ENCODE data around the gene SAMD1. TPM values are rescaled to one million over a fixed set of nuclear protein-coding genes. Genes with fewer than 3 reads are reported as not detected.

SAMD1 gene
- total RNA-seq, 1 donor: 23.3 TPM

DNA sequence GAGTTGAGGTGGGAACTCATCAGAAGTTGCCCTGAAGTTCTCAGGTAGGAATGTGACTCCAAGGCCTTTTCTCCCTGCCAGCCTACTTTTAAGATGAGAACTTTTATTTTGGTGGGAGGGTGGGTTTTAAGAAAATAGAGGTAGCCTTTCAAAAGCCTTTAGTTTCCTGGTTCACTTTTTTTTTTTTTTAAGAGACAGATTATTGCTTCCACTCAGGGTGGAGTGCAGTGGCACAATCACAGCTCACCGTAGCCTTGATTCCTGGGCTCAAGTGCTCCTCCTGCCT, 7.9 kb downstream of the SAMD1 start:
- DNase-seq (ENCODE audit: low read depth): no peak
- peak overlapping the region; percentile 86 for H3K4me3 ChIP-seq (ENCODE audit: low read depth, low read length)
- TF ChIP-seq, protein P1, sequence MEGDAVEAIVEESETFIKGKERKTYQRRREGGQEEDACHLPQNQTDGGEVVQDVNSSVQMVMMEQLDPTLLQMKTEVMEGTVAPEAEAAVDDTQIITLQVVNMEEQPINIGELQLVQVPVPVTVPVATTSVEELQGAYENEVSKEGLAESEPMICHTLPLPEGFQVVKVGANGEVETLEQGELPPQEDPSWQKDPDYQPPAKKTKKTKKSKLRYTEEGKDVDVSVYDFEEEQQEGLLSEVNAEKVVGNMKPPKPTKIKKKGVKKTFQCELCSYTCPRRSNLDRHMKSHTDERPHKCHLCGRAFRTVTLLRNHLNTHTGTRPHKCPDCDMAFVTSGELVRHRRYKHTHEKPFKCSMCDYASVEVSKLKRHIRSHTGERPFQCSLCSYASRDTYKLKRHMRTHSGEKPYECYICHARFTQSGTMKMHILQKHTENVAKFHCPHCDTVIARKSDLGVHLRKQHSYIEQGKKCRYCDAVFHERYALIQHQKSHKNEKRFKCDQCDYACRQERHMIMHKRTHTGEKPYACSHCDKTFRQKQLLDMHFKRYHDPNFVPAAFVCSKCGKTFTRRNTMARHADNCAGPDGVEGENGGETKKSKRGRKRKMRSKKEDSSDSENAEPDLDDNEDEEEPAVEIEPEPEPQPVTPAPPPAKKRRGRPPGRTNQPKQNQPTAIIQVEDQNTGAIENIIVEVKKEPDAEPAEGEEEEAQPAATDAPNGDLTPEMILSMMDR (IDR thresholded peaks at IDR 0.05; ENCODE audit: insufficient read depth, low read depth, low read length): no peak

DNA sequence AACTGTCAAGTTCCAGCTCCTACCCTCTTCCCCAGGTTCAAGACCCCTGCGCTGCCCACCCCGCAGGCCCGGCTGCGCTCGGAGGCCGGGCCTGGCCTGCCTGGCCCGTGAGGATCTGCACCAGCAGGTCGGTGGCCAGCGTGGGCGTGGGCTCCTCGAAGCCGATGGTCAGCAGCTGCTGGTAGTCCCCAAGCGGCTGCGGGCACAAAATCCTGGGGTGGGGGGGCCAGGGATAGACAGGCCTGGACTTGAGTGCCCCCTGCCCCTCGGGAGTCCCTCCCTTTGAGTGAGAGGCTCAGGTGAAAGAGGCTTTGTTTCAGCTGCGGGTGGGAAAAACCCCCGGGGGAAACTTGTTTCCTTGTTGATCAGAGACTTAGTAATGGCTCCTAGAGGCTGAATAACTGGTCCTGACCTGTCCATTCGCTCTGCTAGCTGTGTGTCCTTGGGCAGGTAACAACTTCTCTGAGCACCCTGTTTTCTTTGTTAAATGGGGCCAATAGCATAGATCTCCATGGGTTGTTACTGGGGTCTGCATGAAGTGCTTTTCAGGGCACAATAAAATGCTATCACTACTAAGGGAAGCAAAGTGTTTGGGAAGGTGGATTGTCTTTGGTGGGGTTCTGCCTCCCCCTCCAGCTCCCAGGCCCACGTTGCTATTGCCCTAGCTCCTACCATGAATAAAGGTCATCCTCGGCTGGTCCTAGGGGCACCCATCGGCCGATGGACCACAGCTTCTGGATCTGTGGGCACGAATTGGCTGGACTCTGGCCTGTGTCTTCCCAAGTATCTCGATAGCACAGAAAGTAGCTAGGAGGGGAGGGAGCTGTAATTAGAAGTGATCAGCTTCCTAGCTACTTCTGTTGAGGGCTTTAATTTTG, 8.5 kb downstream of the SAMD1 start:
- peak overlapping the region; percentile 86 for H3K4me3 ChIP-seq (ENCODE audit: low read depth, low read length)

DNA sequence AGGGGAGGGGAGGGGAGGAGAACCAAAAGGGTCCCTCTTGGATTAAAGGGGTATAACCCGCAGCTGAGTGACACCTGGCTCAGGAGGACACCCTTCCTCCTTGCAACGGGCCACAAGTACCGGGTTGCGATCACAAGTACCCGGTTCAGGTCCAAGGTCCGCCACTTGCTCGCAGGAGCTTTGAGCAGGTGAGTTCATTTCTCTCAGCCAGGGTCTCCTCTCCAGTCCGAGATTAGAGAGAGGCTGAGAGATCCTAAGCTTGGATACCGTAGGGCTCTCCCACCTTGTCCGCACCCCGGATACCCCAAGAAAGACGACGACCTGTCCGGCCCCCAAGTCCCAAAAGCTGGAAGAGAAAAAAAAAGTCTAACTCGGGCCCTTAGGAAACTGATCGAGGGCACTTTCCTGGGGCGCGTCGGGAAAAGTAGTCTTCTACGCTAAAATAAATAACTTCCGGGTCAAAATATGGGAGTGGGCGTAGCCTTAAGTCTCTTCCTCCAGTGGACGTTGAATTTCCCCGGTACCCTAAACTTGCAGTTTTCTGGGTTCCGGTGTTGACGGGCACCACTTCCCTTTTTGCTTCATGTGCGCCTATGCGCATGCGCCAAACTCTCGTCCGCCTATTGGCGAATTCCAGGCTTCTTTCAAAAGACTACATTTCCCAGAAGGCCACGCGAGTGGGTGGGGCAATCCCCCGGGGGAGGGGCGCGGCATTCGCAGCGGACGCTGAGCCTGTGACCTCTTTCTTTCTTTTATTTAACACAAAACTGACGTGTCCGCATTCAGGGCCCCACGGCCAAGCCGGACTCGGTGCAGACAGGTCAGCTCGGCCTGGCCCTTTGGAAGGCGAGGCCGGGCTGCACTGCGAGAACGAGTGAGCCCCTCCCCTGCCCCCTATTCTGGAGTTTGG, 9.4 kb downstream of the SAMD1 start:
- TF ChIP-seq, protein P1 (IDR thresholded peaks at IDR 0.05; ENCODE audit: insufficient read depth, low read depth, low read length): no peak
- peak; percentile 100 for DNase-seq (ENCODE audit: low read depth)
- H3K4me3 ChIP-seq (ENCODE audit: low read depth, low read length): peak overlapping the region; percentile 86

More for the DNA sequence above, 8.5 kb downstream of the SAMD1 start:
- no peak for DNase-seq (ENCODE audit: low read depth)
- TF ChIP-seq, protein P1 (IDR thresholded peaks at IDR 0.05; ENCODE audit: insufficient read depth, low read depth, low read length): no peak

DNA sequence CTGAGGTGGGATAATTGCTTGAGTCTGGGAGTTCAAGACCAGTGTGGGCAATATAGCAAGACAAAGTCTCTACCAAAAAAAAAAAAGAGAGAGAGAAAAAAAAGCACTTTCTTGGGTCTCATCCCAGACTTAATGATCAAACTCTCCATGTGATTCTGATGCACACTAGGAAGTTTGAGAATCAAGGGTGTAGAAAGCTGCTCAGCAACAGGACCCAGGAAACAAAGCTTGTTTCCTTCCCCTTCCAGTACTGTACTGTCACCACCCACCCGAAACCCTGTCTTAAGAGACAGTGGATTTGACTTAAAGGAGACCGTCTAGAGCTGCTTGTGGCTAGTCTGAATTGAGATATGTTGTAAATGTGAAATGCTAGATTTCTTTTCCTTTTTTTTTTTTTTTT, 12.1 kb downstream of the SAMD1 start:
- DNase-seq (ENCODE audit: low read depth): no peak
- TF ChIP-seq, protein P1 (IDR thresholded peaks at IDR 0.05; ENCODE audit: insufficient read depth, low read depth, low read length): no peak
- no peak overlapping the region for H3K4me3 ChIP-seq (ENCODE audit: low read depth, low read length)

DNA sequence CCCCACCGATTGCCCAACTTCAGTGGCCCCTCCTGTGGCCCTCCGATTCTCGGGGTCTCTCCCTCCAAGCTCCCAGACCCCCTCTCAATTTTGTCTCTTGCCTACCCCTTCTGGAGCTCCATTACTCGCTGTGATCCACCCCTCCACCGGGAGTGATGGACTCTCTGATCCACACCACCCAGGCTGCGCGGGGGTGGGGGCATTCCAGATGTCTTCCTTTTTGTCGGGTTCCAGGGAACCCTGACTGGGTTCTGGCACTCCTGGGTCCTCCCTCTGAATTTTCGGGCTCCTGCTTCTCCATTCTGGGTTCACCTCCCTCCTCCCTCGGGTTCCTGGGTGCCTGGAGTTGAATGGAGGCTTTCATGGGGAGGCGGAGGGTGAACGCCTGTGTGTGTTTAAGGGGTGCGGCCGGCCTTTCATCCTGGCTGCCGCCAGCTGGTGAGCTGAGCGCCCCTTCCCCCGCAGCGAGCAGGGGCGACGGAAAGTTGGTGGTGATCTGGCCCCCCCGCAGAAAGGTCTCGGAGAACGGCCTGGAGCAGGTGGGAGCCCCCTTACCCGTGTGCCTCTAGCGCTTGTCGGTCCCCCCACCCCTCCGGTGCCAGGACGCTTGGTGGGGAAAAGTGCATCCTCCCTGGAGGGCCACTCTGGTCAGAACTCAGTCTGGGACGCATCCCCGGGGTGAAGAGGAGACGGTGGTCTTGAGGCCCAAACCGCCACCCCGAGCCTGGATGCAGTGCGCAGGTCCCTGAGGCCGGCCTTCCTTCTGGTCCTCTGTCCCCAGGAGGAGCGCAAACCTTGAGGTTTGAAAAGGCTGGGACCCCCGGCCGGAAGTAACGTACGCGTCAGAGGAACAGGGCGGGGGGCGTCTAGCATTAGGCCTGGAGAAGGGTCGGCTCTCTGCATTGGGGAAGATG, 16.4 kb downstream of the SAMD1 start:
- TF ChIP-seq, protein P1 (IDR thresholded peaks at IDR 0.05; ENCODE audit: insufficient read depth, low read depth, low read length): no peak
- peak overlapping the region; percentile 71 for H3K4me3 ChIP-seq (ENCODE audit: low read depth, low read length)
- DNase-seq (ENCODE audit: low read depth): no peak

DNA sequence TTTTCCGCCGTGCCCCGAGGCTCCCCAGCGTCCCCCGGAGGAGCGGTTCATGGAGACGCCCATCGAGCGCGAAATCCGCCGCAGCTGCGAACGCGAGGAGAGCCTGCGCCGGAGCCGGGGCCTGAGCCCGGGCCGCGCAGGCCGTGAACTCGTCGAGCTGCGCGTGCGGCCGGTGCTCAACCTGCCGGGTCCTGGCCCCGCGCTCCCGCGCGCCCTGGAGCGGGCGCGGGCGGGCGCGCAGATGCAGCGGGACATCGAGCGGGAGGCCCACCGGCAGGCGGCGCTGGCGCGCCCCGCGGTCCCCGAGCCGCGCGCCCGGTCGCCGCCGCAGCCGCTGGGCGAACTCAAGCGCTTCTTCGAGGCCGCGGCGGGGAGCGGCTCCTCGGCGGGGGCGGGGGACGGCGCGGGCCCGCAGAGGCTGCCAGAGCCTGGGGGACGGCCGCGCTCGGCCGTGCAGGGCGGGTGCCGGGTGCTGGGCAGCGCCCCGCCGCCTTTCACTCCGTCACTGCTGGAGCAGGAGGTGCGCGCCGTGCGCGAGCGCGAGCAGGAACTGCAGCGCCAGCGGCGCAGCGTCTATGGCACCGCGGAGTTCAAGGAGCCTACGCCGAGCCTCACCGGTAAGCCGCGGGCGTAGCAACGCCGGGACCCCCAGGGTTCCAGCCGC, 17.2 kb downstream of the SAMD1 start:
- peak; percentile 78 for DNase-seq (ENCODE audit: low read depth)
- H3K4me3 ChIP-seq (ENCODE audit: low read depth, low read length): peak overlapping the region; percentile 71
- TF ChIP-seq, protein P1 (IDR thresholded peaks at IDR 0.05; ENCODE audit: insufficient read depth, low read depth, low read length): no peak

Measured in fibroblast of villous mesenchyme (primary cell).